ELF-1 (cell line): ENCODE measurements around the gene TANC1.

Experiments used
- DNase-seq: peaks from one replicate; pipeline ENCODE4 v3.0.0-alpha.2; 2016; ENCODE audit warnings: low read depth, low spot score

Gene TANC1

DNA sequence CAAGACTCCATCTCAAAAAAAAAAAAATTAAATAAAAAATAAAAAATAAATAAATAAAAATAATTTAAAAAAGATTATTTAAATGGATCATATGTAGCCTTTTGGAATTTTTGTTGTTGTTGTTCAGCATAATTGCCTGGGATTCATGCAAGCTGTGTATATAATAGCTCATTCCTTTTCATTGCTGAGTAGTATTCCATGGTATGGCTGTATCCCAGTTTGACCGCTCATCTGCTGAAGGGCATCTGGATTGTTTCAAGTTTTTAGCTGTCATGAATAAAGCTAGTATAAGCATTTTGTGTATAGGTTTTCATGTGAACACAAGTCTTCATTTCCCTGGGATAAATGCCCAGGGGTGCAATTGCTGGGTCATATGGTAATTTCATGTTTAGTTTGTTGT lies 6.4 kb upstream of the TANC1 start:
- no peak for DNase-seq

DNA sequence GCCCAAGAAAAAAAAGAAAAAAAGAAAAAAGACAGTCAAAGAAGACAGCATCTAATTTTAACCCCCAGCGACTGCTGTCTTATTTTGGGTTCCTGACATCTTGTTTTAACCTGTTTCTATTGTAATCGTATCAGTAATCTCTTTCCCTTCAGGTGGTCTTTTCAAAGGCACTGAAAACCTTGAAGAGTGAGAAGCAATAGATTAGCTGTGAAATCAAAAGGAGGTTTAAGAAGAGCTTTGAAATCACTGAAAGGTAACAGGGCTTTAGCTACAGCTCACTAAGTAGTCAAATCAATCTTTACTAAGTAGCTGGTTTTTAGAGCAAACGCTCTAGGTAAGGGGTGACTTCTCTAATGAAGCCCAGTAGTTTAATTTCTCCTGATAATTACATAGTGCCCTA lies 5.4 kb upstream of the TANC1 start:
- DNase-seq, result peak; percentile 36

DNA sequence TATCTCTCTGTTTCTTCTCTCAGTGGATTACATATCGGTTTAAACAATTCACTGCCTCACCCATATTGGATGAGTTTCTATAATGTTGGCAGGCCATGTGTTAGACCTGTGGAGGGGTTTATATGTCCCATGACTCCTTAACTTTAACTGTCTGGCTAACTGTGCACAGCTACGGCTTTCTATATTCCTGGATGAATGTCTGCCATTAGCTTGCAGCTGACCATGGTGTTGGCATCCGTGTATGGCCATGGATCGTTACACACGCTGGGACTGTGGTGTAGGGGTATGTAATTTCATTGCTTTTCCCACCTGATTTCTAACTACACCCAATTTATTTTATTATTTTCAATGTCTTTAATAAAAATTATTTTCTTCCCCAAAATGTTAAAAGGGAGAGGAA lies 3.3 kb upstream of the TANC1 start:
- no peak for DNase-seq

DNA sequence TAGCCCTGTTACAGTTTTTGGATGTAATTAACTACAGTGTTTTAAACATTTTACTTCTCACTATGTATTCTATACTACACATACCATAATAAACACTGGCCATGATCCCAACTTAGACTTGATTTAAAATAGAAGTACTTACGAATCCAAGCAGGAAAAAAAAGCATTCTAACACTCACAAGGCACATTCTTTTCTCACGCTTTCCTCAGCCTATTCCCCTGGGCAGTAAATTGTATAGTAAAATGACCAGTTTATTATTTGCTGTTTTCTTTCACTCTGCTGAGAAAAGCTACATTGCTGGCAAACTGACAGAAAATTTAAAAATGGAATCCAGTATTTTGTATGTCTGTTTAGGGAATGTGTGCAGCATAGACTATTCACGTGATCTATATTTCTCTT lies 2.8 kb upstream of the TANC1 start:
- DNase-seq, result no peak

DNA sequence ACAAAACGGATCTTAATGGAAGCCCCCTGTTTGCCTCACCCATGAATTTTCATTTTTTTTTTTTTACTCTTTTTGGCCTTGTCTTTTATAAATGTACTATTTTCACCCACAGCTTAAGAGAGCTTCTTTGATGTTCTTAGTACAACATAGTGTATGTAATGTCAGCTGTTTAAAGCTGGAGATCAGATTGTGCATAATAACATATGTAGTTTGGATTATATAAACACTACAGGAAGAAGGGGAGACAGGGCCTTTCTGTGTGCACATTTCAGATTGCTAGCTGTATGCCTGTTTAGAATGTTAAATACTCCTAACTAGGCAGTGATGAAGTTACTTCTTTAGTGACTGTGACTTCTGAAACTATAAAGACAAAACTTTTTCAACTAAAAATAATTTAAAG lies 2.1 kb upstream of the TANC1 start:
- no peak for DNase-seq

DNA sequence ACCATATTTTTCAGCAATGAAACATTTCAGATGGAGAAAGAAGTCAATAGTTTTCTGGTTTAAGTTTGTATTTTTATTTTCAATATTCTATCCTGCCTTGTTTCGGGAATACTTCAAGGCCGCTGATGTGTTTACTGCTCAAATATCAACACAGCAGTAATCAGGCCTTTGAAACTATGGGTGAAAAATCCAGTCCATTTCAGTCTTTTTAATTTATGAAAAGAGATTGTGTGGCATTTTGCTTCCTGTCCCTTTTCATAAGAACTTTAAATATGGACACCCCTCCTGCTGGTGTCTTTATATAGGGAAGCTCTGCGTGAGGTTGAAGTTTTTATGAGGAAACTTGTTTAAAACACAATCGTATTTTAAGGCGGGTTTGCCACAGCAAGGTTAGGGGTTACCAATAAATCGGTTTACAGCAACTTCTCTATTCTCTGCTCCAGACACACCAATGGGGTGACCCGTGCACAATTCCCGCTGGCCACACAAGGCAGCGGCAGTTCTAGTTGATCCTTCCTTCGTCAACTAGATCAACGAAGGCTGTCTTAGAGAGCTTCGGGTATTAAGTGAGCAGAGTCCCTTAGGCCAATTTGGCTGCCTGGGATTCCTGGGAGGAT lies 1.2 kb upstream of the TANC1 start:
- no peak for DNase-seq

DNA sequence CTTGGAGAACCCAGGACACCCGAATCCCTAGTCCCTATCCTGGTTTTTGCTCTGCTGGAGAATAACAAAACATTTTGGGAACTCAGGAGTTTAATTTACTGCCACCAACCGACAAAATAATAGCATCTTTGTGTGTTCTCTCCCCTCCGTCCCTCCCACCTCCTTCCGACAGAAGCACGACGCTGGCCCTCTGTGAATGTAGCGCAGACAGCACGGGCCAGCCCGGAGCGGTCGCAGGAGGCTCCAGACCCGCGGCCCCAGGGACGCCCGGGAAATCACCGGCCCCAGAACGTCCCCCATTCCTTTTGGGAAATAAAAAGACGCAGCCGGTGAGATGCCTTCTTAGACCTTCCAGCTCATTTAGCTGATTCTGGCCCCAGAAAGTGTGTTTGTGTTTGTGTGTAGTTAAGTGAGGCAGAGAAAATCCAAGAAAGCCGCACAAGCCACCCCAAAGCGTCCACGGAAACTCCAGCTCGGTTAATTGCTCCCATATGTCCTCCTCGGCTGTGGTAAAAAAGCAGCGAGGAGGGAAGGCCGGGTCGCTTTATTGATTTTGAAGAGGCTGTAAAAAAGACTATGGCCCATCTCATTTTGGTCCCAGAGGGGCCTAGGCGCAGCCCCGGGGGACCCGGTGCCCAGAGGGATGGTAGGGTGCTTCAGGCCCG lies 577 bp upstream of the TANC1 start:
- peak; percentile 86 for DNase-seq

DNA sequence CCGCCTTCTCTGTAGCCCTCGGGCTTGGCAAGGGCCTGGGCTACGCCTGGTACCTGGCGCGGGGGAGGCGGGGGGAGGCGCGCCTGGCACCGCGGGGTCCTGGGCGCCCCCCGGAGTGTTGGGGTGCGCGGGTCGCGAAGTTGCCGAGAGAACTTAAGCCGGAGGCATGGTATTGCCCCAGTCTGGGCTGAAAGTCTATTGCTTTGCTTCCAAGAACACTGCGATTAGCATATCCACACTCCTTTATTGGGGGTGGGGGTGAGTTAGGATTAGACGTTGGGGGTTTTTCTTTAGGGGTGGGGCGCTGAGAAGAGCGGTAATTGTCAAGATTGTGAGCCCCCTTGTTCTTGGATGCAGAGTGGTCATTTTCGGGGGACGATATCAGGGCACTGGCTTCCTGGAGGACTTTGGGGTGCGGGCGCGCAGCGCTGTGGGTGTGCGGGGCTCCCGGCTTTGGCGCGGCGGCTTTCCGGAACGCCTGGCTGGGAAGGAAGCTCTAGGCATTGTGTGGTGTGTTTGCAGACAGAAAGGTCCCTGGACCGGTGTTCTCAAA lies 798 bp downstream of the TANC1 start:
- DNase-seq, result no peak

DNA sequence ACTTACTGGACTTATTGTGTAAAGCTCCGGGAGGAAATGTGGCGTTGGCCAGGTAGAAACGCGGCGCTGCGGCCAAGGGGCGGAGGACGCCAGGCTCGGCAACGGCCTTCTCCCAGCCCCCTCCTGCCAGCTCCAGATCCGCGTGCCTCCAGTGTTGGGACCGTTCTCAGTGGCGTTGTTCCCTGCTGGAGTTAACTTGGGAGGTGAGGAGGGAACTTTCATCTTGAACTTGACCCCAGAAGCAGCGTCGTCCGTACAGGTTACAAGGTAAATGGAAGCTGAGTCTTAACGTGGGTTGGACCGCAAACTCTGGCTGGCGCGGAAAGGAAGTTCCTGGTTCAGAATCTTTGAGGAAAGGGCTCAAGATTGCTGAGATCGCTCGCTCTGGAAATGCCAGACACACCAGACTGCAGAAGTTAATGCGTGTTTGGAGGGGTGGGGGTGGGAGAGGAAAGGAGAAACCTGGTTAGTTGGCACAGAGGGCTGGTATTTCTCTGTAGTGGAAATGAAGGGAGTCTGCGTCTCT lies 1.3 kb downstream of the TANC1 start:
- DNase-seq, result peak; percentile 66

DNA sequence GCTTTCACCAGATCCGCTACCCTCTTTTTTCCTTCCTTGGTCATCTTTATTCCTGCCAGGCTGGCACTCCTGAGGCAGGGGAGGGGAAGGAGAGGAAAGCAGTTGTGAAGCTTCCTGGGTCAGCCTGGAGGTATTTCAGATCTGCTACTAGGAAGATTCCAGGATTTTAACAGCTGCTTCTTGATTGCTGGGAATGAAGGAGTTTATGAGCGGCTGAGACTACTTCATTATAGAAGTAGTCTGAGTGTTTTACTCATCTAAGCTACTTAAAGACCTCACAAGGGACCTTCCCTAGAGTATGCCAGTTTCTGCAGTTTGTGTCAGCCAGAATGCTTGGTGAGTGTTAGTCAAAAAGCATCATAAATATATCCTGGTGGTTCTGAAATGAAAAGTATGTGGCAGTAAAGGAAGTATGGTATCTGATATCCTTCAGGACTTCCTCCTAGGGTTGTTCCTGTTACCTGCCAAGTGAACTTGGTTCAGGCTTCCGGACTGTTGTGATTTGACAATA lies 1.9 kb downstream of the TANC1 start:
- DNase-seq, result no peak

DNA sequence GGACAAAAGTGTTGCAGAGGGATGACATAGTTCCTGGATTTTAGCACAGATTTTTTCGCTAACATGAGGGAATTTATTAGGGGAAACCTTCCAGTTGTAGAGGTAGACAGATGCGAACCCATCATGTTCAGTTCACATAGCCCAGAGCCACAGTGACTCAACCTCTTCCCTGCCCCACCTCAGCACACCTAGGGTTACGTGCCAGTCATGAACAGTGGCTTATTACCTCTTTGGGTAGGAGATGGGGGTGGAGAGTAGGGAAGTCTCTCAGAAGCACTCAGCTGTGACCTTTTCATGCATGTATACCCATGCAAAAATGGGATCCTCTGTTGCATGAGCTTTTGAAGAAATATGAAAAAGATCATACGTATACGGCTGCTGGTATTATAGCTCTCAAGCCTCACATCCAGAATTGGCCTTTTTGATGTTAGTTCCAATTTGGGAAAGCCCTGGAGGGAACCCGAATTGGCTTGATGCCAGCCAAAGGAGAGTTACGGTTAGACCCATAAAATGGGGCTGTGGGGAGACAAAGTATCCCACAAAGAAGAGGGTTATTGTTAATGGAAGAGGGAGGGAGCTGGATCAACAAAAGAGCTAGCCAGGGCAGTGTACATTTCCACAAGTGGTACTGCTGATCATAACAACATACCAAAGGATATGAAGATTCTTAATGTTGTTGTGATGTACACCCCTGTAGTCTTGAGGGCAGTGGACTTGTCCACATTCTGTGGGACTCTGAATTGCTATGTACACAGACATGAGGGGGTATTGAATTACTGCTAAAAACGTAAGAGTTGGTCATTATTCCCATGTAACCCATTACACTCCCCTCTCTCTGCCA lies 4.9 kb downstream of the TANC1 start:
- DNase-seq, result no peak

DNA sequence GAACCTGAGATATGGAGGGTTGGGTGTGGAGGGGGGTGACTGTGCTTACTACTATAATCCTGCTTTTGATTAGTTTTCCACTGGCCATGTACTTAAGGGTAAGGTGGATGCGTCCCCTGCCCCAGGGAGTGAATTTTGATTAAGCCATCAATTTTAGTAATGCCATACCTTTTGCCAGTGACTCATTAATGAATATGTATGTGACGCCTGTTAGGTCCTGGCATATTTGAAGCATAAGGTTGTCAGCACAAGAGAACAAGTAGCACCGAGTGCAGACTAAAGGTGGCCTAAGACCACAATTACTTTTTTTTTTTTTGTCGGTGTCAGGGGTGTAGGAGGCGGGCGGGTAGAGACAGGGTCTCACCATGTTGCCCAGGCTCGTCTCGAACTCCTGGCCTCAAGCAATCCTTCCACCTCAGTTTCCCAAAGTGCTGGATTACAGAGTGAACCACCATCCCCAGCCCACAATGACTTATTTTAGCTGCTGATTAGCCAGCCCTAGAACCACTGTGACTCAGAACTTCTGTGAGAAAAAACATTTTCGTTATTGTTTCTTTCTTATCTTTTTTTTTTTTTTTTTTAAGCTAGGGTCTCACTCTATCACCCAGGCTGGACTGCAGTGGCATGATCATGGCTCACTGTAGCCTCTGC lies 7.0 kb downstream of the TANC1 start:
- DNase-seq, result no peak

DNA sequence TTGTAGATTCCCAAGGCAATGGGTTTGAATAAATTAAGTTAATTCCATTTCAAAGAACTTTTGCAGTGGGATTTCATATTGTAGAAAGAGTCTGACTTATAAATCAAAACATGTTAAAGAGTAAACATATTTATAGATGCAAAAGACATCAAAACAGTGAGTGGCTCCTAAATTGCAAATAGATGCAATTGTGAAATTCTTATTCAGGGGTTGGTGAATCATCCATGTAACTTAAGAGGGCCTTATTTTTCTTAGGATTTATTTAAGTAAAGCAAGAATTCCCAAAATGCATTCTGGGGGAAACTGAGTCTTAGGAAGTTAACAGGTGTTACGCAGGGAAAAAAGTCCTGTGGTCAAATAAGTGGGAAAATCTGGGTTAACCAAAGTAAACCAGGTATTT lies 11.3 kb downstream of the TANC1 start:
- DNase-seq, result no peak

DNA sequence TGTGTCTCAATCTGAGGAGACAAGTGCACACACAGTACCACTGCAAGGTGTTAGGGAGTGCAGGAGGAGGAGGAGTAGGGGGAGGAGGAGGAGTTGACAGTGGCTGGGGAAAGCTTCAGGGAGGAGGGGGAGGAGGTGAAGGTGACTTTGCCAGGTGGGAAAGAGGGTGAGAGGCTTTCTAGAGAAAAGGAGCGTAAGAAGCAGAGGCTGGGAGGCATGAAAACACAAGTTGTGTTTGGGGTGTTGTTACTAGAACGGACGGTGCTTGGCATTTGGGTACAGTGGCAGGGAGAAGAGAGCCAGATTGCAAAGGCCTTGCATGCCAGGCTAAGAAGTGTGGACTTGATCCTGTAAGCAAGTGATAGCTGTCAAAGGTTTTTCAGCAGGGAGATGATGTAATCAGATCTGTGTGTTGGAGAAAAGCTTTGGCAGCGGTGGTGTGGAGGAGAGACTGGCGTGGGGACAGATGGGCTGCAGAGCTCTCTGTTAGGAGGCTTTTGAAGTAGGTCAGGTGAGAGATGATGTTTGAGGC lies 16.2 kb downstream of the TANC1 start:
- DNase-seq, result no peak

DNA sequence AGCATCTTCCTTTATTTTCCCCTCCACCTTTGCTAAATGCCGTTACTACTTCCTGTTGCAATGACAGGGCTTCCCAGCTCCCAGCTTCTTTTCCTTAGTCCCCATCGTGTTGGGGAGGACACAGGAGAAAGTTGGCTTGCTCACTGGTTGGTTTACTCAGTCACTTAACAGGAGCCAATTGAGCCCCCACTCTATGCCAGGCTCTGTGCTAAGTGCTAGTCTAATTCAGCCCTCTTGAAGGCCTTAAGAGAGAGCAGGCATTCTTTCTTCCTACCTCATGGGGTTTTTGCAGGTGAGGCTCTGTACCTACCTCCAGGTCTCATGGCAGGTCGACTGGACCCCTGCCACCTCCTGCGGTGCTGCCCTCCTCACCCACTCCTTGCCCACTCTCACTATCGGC lies 20.1 kb downstream of the TANC1 start:
- DNase-seq, result no peak

DNA sequence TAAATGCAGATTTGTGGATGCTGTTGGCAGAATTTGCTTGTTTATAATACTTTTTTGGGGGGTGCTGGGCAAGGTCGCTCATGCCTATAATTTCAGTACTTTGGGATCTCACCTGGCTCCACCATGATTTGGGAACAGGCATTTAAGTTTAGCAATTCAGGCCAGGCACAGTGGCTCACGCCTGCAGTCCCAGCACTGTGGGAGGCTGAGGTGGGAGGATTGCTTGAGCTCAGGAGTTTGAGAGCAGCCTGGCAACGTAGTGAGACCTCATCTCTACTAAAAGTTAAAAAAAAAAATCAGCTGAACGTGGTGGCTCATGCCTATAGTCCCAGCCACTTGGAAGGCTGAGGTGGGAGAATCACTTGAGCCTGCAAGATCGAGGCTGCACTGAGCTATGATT lies 20.7 kb downstream of the TANC1 start:
- DNase-seq, result no peak

DNA sequence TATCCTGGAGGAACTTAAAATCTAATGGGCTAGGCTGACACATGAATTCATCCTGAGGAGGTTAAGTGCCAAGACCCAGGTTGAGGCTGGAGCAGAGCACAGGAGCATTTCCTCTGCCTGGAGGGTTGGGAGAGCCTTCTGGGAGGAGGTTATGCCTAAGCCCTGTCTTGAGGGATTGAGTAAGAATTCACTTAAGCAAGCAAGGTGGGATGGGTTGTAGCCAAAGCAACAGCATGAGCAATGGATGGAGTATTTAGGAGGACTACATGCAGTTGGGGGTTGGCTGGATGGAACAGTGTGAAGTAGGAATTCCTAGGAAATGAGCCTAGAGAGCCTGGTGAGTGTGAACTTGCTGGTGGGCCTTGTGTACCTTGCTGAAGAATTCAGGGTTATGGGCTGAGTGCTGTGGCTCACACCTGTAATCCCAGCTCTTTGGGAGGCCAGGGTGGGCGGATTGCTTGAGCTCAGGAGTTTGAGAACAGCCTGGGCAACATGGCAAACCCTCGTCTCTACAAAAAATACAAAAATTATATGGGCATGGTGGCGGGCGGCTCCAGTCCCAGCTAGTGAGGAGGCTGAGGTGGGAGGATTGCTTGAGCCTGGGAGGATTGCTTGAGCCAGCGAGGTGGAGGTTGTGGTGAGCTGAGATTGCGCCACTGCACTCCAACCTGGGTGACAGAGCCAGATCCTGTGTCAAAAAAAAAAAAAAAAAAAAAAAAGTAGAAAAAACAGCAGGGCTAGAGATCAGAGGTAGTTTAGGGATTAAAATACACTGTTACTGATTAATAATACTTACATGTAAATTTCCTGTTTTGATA lies 22.2 kb downstream of the TANC1 start:
- DNase-seq, result peak; percentile 56

DNA sequence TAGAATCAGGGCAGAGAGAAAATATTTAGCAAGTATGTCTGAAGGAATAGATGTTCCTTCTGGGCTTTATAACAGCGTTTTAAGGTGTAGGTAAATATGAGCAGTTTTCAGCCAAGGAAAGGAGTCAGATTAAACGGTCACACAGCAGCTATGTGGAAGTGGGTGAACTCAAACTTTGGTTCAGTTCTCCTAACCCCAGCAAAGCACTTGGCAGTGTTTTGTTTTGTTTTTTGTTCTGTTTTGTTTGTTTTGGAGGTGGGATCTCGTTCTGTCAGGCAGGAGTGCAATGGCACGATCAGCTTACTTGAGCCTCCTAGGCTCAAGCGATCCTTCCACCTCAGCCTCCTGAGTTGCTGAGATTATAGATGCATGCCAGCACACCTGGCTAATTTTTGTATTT lies 24.6 kb downstream of the TANC1 start:
- DNase-seq, result no peak

DNA sequence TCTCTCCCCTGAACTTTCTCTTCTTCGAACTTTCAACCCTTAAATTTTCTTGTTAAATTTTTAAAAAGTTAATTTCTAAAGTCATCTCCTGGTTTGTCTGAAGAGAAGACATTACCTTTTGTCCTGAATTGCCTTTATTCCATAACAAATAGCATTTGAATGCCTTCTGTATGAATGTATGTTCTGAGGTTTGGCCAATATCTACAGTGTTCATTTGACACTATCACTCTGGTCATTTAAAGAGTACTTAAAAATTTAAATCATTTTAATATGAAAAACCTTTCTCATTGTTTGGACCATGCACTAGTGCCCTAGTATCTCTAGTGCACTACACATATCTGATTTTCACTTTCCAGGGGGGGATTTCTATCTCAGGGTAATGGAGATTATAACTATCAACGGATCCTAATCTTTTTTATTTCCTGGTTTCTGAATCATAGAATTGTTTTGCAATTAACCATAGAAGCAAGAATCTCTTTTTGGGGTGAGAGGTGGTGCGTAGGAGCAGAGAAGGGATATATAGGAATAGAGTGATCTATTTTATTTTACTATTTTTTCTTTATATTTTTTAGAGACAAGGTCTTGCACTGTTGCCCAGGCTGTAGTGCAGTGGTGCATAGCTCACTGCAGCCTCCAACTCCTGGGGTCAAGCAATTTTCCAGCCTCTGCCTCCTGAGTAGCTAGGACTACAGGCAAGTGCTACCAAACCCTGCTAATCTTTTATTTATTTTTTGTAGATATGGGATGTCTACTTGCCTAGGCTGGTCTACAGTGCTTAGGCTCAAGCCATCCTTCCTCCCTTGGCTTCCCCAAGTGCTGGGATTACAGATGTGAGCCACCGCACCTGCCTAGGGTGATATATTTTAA lies 25.5 kb downstream of the TANC1 start:
- no peak for DNase-seq
